ENCODE data around the gene CCDC24.

Gene CCDC24

GRCh38 chr1:43982808-43983207 lies 8.6 kb upstream of the CCDC24 start:
- TF ChIP-seq CTCF (IDR thresholded peaks at IDR 0.05): no peak

- TF ChIP-seq CTCF (IDR thresholded peaks at IDR 0.05): no peak
Measured at GRCh38 chr1:43983253-43983899, 8.0 kb upstream of the CCDC24 start.

- no peak for TF ChIP-seq CTCF (IDR thresholded peaks at IDR 0.05)
Measured at GRCh38 chr1:43984855-43985254, 6.5 kb upstream of the CCDC24 start.

GRCh38 chr1:43985984-43986595 lies 5.3 kb upstream of the CCDC24 start:
- no peak for TF ChIP-seq CTCF (IDR thresholded peaks at IDR 0.05)

- no peak for TF ChIP-seq CTCF (IDR thresholded peaks at IDR 0.05)
Measured at GRCh38 chr1:43986712-43987111, 4.7 kb upstream of the CCDC24 start.

GRCh38 chr1:43987159-43987902 lies 4.1 kb upstream of the CCDC24 start:
- no peak for TF ChIP-seq CTCF (IDR thresholded peaks at IDR 0.05)

- peak; percentile 17; the same call in 1 of the 2 replicates for TF ChIP-seq CTCF (IDR thresholded peaks at IDR 0.05)
Measured at GRCh38 chr1:43990271-43991199, 864 bp upstream of the CCDC24 start.
